WTC11 (cell line): Measurements from ENCODE around the gene CISD3. TPM values are rescaled to one million over a fixed set of nuclear protein-coding genes. Genes with fewer than 3 reads are reported as not detected.

Source experiments
- ATAC-seq: fragments of 200-7000 bp; cut with Tn5 transposase; 2 replicates; pipeline ENCODE4 v1.10.0; 2021; ENCODE audit warnings: mild to moderate bottlenecking, moderate library complexity
- CTCF ChIA-PET: fragments of 300-600 bp; sonication (Branson Sonifier 250); formaldehyde crosslinking; loops from one replicate; lab custom pipeline; 2021; ENCODE audit warnings: antibody characterized with exemption; lab: Charles Lee
- POLR2A ChIA-PET: fragments of 350-600 bp; sonication (Branson Sonifier 250); formaldehyde crosslinking; loops from one replicate; lab custom pipeline; 2021; ENCODE audit warnings: antibody characterized with exemption; lab: Charles Lee
- DNase-seq: peaks from one replicate; pipeline ENCODE4 v3.0.0; 2021; ENCODE audit warnings: low spot score
- H3K27ac Mint-ChIP-seq: 2 replicates; pipeline ENCODE4 v1.8.0; 2021; ENCODE audit warnings: mixed read lengths
- H3K27me3 Mint-ChIP-seq: 2 replicates; pipeline ENCODE4 v1.8.0; 2021; ENCODE audit warnings: low read depth, mild to moderate bottlenecking, moderate library complexity, mixed read lengths
- H3K36me3 Mint-ChIP-seq: 2 replicates; pipeline ENCODE4 v1.8.0; 2021; ENCODE audit warnings: mixed read lengths
- H3K4me1 Mint-ChIP-seq: 2 replicates; pipeline ENCODE4 v1.8.0; 2022; ENCODE audit warnings: mixed read lengths
- H3K4me3 Mint-ChIP-seq: 2 replicates; pipeline ENCODE4 v1.8.0; 2021; ENCODE audit warnings: mild to moderate bottlenecking, moderate library complexity, mixed read lengths
- H3K9me3 Mint-ChIP-seq: 2 replicates; pipeline ENCODE4 v1.8.0; 2021; ENCODE audit warnings: mixed read lengths
- ATF2 ChIP-seq: sonication (generic); formaldehyde crosslinking; IDR thresholded peaks from 2 replicates; pipeline ENCODE4 v1.8.1; 2022; ENCODE audit warnings: low read depth, missing genetic modification reagents, borderline replicate concordance
- FOXP1 ChIP-seq: sonication (generic); formaldehyde crosslinking; IDR thresholded peaks from 2 replicates; pipeline ENCODE4 v1.8.0; 2022; ENCODE audit warnings: missing genetic modification reagents, mild to moderate bottlenecking, moderate library complexity, borderline replicate concordance
- FOXP4 ChIP-seq: sonication (generic); formaldehyde crosslinking; IDR thresholded peaks from 2 replicates; pipeline ENCODE4 v1.8.0; 2022; ENCODE audit warnings: mild to moderate bottlenecking, missing genetic modification reagents
- GABPB1 ChIP-seq: sonication (generic); formaldehyde crosslinking; IDR thresholded peaks from 2 replicates; pipeline ENCODE4 v1.8.1; 2023; ENCODE audit warnings: mild to moderate bottlenecking, missing genetic modification reagents
- MAX ChIP-seq: sonication (generic); formaldehyde crosslinking; IDR thresholded peaks from 2 replicates; pipeline ENCODE4 v1.8.0; 2022; ENCODE audit warnings: mild to moderate bottlenecking, missing genetic modification reagents
- MXD4 ChIP-seq: fragments of 250-450 bp; sonication (Bioruptor Pico); IDR thresholded peaks from 2 replicates; pipeline ENCODE4 v1.8.0; 2021; ENCODE audit warnings: mild to moderate bottlenecking, moderate library complexity, borderline replicate concordance
- NFATC4 ChIP-seq: fragments of 250-450 bp; sonication (Bioruptor Pico); IDR thresholded peaks from 2 replicates; pipeline ENCODE4 v1.9.0; 2021; ENCODE audit warnings: mild to moderate bottlenecking
- NFE2L1 ChIP-seq: sonication (generic); formaldehyde crosslinking; IDR thresholded peaks from 2 replicates; pipeline ENCODE4 v1.8.1; 2023; ENCODE audit warnings: missing genetic modification reagents
- RELA ChIP-seq: sonication (generic); formaldehyde crosslinking; IDR thresholded peaks from 2 replicates; pipeline ENCODE4 v1.8.1; 2022; ENCODE audit warnings: missing genetic modification reagents, mild to moderate bottlenecking, borderline replicate concordance
- STAT6 ChIP-seq: sonication (generic); formaldehyde crosslinking; conservative IDR thresholded peaks from 2 replicates; pipeline ENCODE4 v1.8.1; 2023; ENCODE audit warnings: mild to moderate bottlenecking, low read depth, missing genetic modification reagents, moderate library complexity
- TEAD1 ChIP-seq: sonication (generic); formaldehyde crosslinking; IDR thresholded peaks from 2 replicates; pipeline ENCODE4 v1.8.0; 2022; ENCODE audit warnings: mild to moderate bottlenecking, missing genetic modification reagents
- TEAD4 ChIP-seq: sonication (generic); formaldehyde crosslinking; IDR thresholded peaks from 2 replicates; pipeline ENCODE4 v1.8.0; 2022; ENCODE audit warnings: mild to moderate bottlenecking, missing genetic modification reagents
- USF2 ChIP-seq: sonication (generic); formaldehyde crosslinking; IDR thresholded peaks from 2 replicates; pipeline ENCODE4 v1.8.1; 2023; ENCODE audit warnings: mild to moderate bottlenecking, missing genetic modification reagents, moderate library complexity
- ZNF512 ChIP-seq: sonication (generic); formaldehyde crosslinking; IDR thresholded peaks from 2 replicates; pipeline ENCODE4 v1.8.1; 2022; ENCODE audit warnings: missing genetic modification reagents, borderline replicate concordance
- ZNF532 ChIP-seq: fragments of 250-450 bp; sonication (Bioruptor Pico); IDR thresholded peaks from 2 replicates; pipeline ENCODE4 v1.9.0; 2021; ENCODE audit warnings: mild to moderate bottlenecking, borderline replicate concordance
- ZNF671 ChIP-seq: fragments of 250-450 bp; sonication (Bioruptor Pico); IDR thresholded peaks from 2 replicates; pipeline ENCODE4 v1.8.0; 2021; ENCODE audit warnings: mild to moderate bottlenecking
- total RNA-seq: library from RNA; stranded (reverse); gene quantifications from 3 replicates; pipeline ENCODE4 v1.2.3, GENCODE V29; 2021

The CISD3 gene
- total RNA-seq, 1 experiment from 2014 or later: 12.1 TPM

GRCh38 chr17:38728290-38728831 is 1.8 kb upstream of the CISD3 start (continued):
- TF ChIP-seq ATF2 (CRISPR knock-in tag) (no peak), ZNF671 (no peak), NFE2L1 (no peak), RELA (CRISPR knock-in tag) (no peak), TEAD4 (CRISPR knock-in tag) (no peak), MXD4 (CRISPR knock-in tag) (no peak), USF2 (CRISPR knock-in tag) (no peak)

- H3K9me3 Mint-ChIP-seq: no peaks in the 10 kb centered on the region
- TF ChIP-seq STAT6 (CRISPR knock-in tag) (0 out of 2 replicates have a peak, but pooled peaks have one; percentile 3), ZNF671 (no peak)
- peak overlapping the region; percentile 69 for H3K4me3 Mint-ChIP-seq
- ChIA-PET POLR2A (no interaction called here), CTCF (interaction anchor here (0.6 to 2.2 kb wide), 6 partner anchors 11 to 220 kb away, joined by 3 to 6 read pairs (median 4); no protein-coding TSS in a partner anchor)
- no peak for ATAC-seq
- H3K4me1 Mint-ChIP-seq: peaks cover 35% of the 10 kb centered on the region
- H3K27ac Mint-ChIP-seq: no peak overlapping the region
- H3K27me3 Mint-ChIP-seq: peaks cover 23% of the 10 kb centered on the region
- peaks cover 2% of the 10 kb centered on the region; the same call in 1 of the 2 replicates for H3K36me3 Mint-ChIP-seq
- no peak for DNase-seq
Observed at GRCh38 chr17:38729368-38729885, 714 bp upstream of the CISD3 start.

GRCh38 chr17:38730526-38731379 is 612 bp downstream of the CISD3 start:
- POLR2A ChIA-PET: interaction anchor here (0.7 to 1.7 kb wide), 2 partner anchors 11 to 15 kb away, joined by 3 to 4 read pairs; no protein-coding TSS in a partner anchor
- ATAC-seq: peak; percentile 11
- Mint-ChIP-seq H3K9me3 (no peaks in the 10 kb centered on the region), H3K27ac (peak overlapping the region; percentile 88), H3K27me3 (peaks cover 23% of the 10 kb centered on the region), H3K36me3 (peaks cover 2% of the 10 kb centered on the region; the same call in 1 of the 2 replicates), H3K4me3 (peak overlapping the region; percentile 94), H3K4me1 (peaks cover 40% of the 10 kb centered on the region)
- peak; percentile 47 for DNase-seq
- CTCF ChIA-PET: interaction anchor here (0.6 to 2.6 kb wide), 19 partner anchors 11 to 172 kb away, joined by 3 to 22 read pairs (median 4); partner anchors contain the start of genes EPOP and PSMB3
- TF ChIP-seq NFATC4 (CRISPR knock-in tag): 0 out of 2 replicates have a peak, but pooled peaks have one; percentile 33
- TF ChIP-seq TEAD1: no peak
- TF ChIP-seq ZNF512 (CRISPR knock-in tag): no peak
- 0 out of 2 replicates have a peak, but pooled peaks have one; percentile 41 for TF ChIP-seq MAX
- no peak for TF ChIP-seq FOXP1 (CRISPR knock-in tag)
- peak; percentile 16; the same call in 1 of the 2 replicates for TF ChIP-seq GABPB1 (CRISPR knock-in tag)
- peak; percentile 36; the same call in 1 of the 2 replicates for TF ChIP-seq ZNF532
- 0 out of 2 replicates have a peak, but pooled peaks have one; percentile 16 for TF ChIP-seq FOXP4 (CRISPR knock-in tag)
